BE2C (cell line): ENCODE results near the gene BAHCC1.

Experiments used
- DNase-seq: peaks from one replicate; pipeline ENCODE4 v3.0.0-alpha.2; 2020
- H3K27me3 ChIP-seq: fragments of 250-450 bp; sonication (Bioruptor Pico); 2 replicates; pipeline ENCODE4 v1.5.1; 2020; ENCODE audit warnings: mild to moderate bottlenecking
- H3K36me3 ChIP-seq: fragments of 250-450 bp; sonication (Bioruptor Pico); 2 replicates; pipeline ENCODE4 v1.5.1; 2020; ENCODE audit warnings: mild to moderate bottlenecking
- H3K4me1 ChIP-seq: fragments of 250-450 bp; sonication (Bioruptor Pico); 2 replicates; pipeline ENCODE4 v1.5.1; 2020
- H3K4me3 ChIP-seq: 2 replicates; pipeline ENCODE4 v1.5.1; 2011; ENCODE audit warnings: low read depth, low read length
- H3K9me3 ChIP-seq: fragments of 250-450 bp; sonication (Bioruptor Pico); 2 replicates; pipeline ENCODE4 v1.5.1; 2020
- TF ChIP-seq, protein P1 (sequence below): IDR thresholded peaks from 2 replicates; pipeline ENCODE4 v1.5.1; 2012; ENCODE audit warnings: mild to moderate bottlenecking, low read depth, low read length

BAHCC1 gene

DNA sequence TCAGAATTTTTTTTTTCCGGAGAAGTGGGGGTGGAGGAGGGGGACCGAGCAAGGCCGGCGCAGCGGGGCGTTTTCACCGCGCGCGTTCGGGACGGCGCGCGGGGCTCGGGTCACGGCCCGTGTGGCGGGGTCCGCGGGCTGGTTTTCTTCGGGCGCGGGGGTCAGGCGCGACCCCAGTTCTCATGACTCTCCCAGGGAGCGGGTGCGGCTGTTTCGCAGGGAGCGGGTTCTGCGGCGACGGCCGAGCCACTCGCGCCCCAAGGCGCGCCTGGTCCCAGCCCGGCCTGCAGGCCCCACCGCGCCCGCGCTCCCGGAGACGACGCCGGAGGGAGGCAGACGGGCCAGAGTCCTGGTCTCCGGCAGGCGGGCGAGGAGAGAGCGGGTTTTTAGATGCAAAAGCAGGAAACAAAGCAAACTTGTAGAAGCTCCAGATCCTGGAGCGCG, 1.0 kb downstream of the BAHCC1 start:
- Histone ChIP-seq H3K4me3 (peak overlapping the region; percentile 89), H3K9me3 (no peaks in the 10 kb centered on the region), H3K4me1 (peaks cover 6% of the 10 kb centered on the region), H3K36me3 (no peaks in the 10 kb centered on the region), H3K27me3 (peaks cover 26% of the 10 kb centered on the region)
- TF ChIP-seq, protein P1, sequence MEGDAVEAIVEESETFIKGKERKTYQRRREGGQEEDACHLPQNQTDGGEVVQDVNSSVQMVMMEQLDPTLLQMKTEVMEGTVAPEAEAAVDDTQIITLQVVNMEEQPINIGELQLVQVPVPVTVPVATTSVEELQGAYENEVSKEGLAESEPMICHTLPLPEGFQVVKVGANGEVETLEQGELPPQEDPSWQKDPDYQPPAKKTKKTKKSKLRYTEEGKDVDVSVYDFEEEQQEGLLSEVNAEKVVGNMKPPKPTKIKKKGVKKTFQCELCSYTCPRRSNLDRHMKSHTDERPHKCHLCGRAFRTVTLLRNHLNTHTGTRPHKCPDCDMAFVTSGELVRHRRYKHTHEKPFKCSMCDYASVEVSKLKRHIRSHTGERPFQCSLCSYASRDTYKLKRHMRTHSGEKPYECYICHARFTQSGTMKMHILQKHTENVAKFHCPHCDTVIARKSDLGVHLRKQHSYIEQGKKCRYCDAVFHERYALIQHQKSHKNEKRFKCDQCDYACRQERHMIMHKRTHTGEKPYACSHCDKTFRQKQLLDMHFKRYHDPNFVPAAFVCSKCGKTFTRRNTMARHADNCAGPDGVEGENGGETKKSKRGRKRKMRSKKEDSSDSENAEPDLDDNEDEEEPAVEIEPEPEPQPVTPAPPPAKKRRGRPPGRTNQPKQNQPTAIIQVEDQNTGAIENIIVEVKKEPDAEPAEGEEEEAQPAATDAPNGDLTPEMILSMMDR = no peak
- DNase-seq = peak; percentile 60

DNA sequence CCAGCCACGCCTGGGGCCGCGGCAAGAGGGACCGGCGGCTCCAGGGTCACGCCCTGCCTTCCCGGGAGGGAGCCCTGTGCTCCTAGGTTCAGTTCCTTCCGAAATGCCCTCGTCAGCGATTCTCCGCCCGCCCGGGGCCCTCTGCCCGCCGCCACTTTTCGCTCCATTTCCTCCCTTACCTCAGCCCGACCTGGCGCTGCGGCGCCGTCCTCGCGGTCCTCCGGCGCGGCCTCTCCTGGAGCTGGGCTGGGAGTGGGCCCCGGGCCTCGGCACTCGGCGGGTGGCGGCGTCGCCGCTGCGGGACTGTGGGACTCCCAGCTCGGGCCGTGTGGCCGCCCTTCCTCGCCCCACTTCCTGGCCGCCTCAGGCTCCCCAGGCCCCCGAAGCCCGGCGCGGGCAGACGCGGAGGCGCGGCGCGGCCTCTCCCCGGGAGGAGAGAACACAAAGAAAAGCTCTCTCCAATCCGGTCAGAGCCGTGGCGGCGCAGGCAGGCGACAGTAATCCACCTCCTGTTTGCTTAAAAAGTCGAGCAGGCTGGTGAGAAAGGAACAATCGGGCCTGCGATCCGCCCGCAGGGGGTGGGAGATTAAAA, 1.6 kb downstream of the BAHCC1 start:
- peak; percentile 67 for DNase-seq
- peaks cover 9% of the 10 kb centered on the region for H3K4me1 ChIP-seq
- no peaks in the 10 kb centered on the region for H3K9me3 ChIP-seq
- H3K36me3 ChIP-seq = no peaks in the 10 kb centered on the region
- H3K27me3 ChIP-seq = peaks cover 26% of the 10 kb centered on the region
- peak overlapping the region; percentile 89 for H3K4me3 ChIP-seq
- TF ChIP-seq, protein P1 = no peak

DNA sequence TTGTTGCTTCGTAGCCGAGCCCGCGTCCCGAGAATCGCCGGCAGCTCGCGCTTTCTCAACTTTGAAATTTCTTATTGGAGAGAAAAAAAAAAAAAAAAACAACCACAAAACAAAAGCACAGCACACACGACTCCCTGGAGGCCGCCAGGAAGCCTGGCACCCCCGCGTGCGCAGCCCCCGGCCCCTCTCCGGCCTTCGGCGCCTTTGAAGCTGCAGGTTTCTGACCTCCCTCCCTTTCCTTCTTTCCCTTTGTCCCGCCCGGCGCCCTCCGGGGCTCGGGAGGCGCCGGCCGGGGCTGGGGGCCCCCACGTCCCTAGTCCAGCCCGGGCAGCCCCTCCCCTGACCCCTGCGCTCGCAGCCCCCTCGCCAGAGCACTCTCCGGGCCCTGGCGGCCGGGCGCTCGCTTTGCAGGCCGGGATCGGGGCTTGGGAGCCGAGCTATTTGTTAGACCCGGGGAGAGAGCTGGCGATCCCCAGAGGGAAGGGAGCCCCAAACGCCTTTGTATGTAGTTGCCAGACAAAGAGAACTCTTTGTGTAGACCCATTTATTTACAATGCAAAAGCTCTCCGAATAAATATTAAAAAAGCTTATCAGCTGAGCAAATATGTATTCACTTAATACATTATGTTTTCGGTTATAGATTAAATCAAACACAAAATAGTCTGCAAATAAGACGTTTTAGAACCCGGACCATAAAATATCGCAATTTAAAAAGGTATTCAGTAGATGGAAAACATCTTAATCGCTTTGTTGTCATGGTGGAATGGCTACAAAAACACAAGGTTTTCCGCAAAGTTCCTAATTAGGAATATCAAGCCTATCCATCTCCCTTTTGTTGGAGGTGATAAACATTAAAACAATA, 2.3 kb downstream of the BAHCC1 start:
- peak; percentile 78 for DNase-seq
- H3K27me3 ChIP-seq = peaks cover 26% of the 10 kb centered on the region
- peak overlapping the region; percentile 89 for H3K4me3 ChIP-seq
- TF ChIP-seq, protein P1 = peak; percentile 50
- peaks cover 15% of the 10 kb centered on the region for H3K4me1 ChIP-seq
- no peaks in the 10 kb centered on the region for H3K9me3 ChIP-seq
- H3K36me3 ChIP-seq = no peaks in the 10 kb centered on the region

DNA sequence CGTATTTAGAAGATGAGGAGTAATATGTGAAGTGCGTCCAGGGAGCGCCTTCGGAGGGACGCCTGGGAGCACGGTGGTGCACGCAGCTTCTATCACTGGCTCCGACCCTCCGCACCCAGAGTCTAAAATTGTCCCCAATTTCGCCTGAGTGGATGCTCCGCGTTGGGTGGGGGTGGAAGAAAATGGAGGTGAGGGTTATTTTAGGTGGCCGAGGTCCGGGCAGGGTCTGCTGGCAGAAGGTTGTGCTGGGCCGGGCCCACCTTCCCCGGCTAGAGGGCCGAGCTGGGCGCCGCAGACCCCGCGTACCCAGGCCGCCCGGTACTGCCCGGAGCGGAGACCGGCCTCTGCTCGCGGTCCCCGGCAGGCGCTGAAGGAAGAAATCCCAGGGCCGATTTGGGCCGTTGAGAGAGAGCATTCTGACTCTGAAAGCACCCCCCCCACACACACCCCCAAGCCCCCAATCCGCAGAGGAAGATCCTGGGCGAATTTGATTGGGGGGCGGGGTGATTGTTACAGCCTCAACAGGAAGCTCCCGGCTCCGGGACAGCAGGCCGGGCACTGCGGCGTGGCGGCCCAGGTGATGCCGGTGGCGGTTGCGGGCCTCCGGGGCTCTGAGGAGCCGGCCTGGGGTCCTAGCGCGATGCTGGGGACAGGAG, 3.0 kb downstream of the BAHCC1 start:
- no peak for DNase-seq
- Histone ChIP-seq H3K4me1 (peaks cover 18% of the 10 kb centered on the region), H3K4me3 (peak overlapping the region; percentile 89), H3K27me3 (peaks cover 23% of the 10 kb centered on the region), H3K36me3 (no peaks in the 10 kb centered on the region), H3K9me3 (no peaks in the 10 kb centered on the region)
- TF ChIP-seq, protein P1 = no peak

DNA sequence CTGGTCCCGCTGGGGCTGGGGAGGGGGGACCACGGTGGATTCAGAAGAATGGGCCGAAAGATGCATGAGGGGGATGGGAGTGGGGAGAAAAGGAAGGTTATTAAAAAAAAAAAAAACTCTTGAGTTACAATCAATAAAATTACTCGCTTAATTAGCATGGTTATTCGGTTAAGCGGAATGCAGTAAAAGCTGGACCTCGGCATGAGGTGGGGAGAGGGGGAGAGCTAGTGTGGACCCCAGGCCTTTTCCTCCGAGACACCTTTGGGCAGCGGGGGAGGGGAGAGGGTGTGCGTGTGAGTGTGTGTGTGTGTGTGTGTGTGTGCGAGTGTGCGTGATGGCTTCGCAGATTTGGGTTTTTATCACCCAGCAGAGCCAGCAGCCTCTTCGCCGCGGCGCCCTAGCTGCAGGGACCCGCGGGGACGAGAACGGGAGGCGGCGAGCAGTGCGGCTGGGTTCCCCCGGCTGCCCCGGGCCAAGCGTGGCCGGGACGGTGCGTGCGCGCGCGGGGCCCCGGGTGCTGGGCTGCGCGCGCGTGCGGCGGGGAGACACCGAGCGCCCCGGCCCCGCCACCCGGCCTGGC, 3.7 kb downstream of the BAHCC1 start:
- H3K36me3 ChIP-seq = no peaks in the 10 kb centered on the region
- no peak for DNase-seq
- no peaks in the 10 kb centered on the region for H3K9me3 ChIP-seq
- peak overlapping the region; percentile 89 for H3K4me3 ChIP-seq
- H3K4me1 ChIP-seq = peaks cover 22% of the 10 kb centered on the region
- TF ChIP-seq, protein P1 = no peak
- peaks cover 23% of the 10 kb centered on the region for H3K27me3 ChIP-seq
